Measurements from ENCODE around the gene TRIM38.
"Not testable (repeated sequence)": the region's sequence is repeated elsewhere in the genome, so short reads cannot be mapped to it uniquely, and the experiment has no call there.

Gene TRIM38

GRCh38 chr6:25972902-25973301 is 10.3 kb downstream of the TRIM38 start:
- no peak for DNase-seq

- DNase-seq = no peak
These were observed 11.4 kb downstream of the TRIM38 start for GRCh38 chr6:25973923-25974555.

- no peak for DNase-seq
These were observed 13.4 kb downstream of the TRIM38 start for GRCh38 chr6:25975923-25976560.

- DNase-seq = no peak
These were observed 18.3 kb downstream of the TRIM38 start for GRCh38 chr6:25980935-25981334.

GRCh38 chr6:25981568-25982263 is 19.1 kb downstream of the TRIM38 start:
- DNase-seq = no peak

- no peak for DNase-seq
These were observed 21.7 kb downstream of the TRIM38 start for GRCh38 chr6:25984265-25984664.

- peak; percentile 32 for DNase-seq
These were observed 25.2 kb downstream of the TRIM38 start for GRCh38 chr6:25987845-25988244.

- DNase-seq = no peak
These were observed 27.7 kb downstream of the TRIM38 start for GRCh38 chr6:25990172-25990873.

GRCh38 chr6:25991785-25992412 is 29.3 kb downstream of the TRIM38 start:
- DNase-seq = peak; percentile 72

- peak; percentile 95 for DNase-seq
These were observed 30.1 kb downstream of the TRIM38 start for GRCh38 chr6:25992413-25993340.

GRCh38 chr6:25993341-25993684 is 30.7 kb downstream of the TRIM38 start:
- DNase-seq = not testable (repeated sequence)

GRCh38 chr6:25995507-25995906 is 32.9 kb downstream of the TRIM38 start:
- no peak for DNase-seq

- DNase-seq = no peak
These were observed 35.3 kb downstream of the TRIM38 start for GRCh38 chr6:25997921-25998320.

GRCh38 chr6:25998379-25998778 is 35.8 kb downstream of the TRIM38 start:
- DNase-seq = no peak

- DNase-seq = peak; percentile 92
These were observed 36.6 kb downstream of the TRIM38 start for GRCh38 chr6:25999225-25999624.

GRCh38 chr6:26000366-26001144 is 38.0 kb downstream of the TRIM38 start:
- no peak for DNase-seq

- peak; percentile 88 for DNase-seq
These were observed 40.6 kb downstream of the TRIM38 start for GRCh38 chr6:26003102-26003694.

GRCh38 chr6:26006086-26006939 is 43.7 kb downstream of the TRIM38 start:
- no peak for DNase-seq

GRCh38 chr6:26006940-26007305 is 44.3 kb downstream of the TRIM38 start:
- not testable (repeated sequence) for DNase-seq

- DNase-seq = no peak
These were observed 45.9 kb downstream of the TRIM38 start for GRCh38 chr6:26008470-26008869.
